OCI-M2 (cell line): ENCODE data around the gene FAM13A.
"Not testable (repeated sequence)": the region's sequence is repeated elsewhere in the genome, so short reads cannot be mapped to it uniquely, and the experiment has no call there.

Experiments
- DNase-seq: peaks from one replicate; lab custom pipeline; 2025; ENCODE audit not compliant: unreplicated experiment; lab: John Stamatoyannopoulos, UW

The FAM13A gene

DNA sequence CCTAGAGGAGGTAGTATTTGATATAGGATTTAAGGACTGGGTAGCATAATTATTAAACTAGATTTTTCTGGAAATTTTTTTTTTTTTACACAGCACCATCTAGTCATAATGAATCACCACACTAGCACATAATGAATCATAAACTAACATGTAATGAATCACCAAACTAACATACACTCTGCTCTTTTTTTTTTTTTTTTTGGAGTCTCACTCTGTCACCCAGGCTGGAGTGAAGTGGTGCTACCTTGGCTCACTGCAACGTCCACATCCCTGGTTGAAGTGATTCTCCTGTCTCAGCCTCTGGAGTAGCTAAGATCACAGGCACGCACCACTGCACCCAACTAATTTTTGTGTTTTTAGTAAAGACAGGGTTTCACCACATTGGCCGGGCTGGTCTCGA is 92.5 kb downstream of the FAM13A start:
- DNase-seq = no peak

DNA sequence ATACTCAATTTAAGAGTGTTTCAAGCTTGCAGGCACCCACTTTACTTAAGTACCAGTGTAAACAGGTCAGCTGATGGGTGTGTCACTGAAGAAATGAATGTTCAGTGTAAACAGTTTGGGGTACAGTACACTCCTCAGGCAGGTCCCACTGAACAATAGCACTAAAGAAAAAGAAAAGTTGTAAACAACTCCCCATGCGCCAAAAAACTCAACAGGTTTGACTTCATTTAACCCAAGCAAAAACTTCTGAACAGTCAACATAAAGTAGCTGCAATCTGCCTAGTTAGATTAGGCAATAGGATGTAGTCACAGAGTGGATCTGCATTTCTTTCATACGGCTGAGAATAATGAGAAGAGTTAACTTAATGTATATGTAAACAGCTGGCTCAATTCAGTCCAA is 93.2 kb downstream of the FAM13A start:
- DNase-seq = no peak

GRCh38 chr4:88962396-88962795 is 94.6 kb downstream of the FAM13A start:
- no peak for DNase-seq

DNA sequence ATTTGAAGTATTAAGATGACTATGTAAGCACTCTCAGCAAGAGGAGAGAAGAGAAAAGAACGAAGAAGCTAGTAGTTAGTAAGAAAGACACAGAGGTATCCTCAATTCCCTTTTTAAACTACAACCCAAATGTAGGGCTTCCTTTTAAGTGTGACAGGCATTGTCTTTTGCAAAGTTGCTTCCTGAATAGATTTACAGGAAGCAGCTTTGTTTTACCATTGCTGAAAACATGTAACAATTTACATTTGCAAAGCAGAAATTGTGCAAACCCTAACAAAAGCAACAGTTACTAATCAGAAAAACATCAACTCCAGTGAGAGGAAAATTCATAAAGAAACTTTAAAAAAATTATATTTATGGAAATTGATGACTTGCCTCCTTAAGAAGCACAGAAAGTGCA is 96.4 kb downstream of the FAM13A start:
- no peak for DNase-seq

DNA sequence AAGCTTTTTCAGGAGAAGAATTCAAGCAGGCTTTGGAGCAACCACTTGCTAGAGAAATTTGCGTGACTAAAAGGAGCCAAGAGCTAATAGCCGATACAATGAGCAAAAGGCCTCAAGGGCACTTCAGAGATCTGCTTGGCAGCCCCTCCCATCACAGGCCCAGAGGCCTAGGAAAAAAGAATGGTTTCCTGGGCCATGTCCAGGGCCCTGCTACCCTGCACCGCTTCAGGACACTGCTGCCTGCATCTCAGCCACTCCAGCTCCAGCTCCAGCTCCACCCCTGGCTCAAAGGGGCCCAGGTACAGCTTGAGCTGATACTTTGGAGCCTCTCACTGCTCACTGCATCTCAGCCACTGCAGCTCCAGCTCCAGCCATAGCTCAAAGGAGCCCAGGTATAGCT is 98.9 kb downstream of the FAM13A start:
- DNase-seq = no peak

DNA sequence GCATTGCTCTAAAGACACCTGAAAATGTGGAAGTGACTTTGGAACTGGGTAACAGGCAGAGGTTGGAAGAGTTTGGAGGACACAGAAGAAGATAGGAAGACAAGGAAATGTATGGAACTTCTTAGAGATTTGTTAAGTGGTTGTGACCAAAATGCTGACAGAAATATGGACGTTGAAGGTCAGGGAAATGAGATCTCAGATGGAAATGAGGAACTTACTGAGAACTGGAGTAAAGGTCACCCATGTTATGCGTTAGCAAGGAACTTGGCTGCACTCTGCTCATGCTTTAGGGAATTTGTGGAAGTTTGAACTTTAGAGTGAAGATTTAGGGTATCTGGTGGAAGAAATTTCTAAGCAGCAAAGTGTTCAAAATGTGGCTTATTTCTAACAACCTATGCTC is 99.4 kb downstream of the FAM13A start:
- no peak for DNase-seq

- no peak for DNase-seq
These were observed 101.2 kb downstream of the FAM13A start for GRCh38 chr4:88955580-88956380.

GRCh38 chr4:88953400-88953799 is 103.6 kb downstream of the FAM13A start:
- DNase-seq = no peak

GRCh38 chr4:88952081-88952480 is 104.9 kb downstream of the FAM13A start:
- DNase-seq = no peak

GRCh38 chr4:88949605-88950004 is 107.4 kb downstream of the FAM13A start:
- DNase-seq = no peak

DNA sequence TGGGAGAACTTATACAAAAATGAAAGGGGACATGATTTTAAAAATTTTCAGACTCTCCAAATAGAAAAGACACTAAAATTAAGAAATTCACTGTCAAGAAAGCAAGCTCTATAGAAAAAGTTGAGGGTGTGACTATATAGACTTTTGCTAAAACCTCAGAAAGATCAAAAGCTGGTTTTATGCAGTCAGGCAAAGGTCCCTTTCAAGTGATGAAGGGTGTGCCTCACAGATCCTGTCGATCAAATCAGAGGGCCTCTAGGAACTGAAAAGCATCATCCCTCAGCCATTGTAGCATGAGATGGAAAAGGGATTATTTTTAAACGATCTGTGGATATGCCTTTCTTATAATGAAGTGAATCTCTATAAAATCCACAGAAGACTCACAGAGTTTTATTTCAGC is 116.5 kb downstream of the FAM13A start:
- DNase-seq = no peak

DNA sequence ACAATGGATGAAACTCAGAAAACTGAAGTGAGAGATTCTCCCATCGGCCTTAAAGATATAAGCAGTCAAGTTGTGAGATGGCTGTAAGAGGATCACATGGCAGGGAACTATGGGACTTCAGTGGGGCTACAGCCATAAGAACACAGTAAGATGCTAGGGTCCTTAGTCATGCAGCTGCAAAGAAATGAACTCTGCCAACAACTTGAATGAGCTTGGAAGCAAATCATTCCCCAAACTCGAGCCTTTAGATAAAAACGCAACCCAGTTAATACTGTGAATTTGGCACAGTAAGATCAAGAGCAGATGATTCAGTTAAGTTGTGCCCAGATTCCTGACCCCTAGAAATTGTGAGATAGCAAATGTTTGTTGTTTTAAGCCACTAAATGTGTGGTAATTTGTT is 117.3 kb downstream of the FAM13A start:
- no peak for DNase-seq

- no peak for DNase-seq
These were observed 118.8 kb downstream of the FAM13A start for GRCh38 chr4:88938138-88938537.

DNA sequence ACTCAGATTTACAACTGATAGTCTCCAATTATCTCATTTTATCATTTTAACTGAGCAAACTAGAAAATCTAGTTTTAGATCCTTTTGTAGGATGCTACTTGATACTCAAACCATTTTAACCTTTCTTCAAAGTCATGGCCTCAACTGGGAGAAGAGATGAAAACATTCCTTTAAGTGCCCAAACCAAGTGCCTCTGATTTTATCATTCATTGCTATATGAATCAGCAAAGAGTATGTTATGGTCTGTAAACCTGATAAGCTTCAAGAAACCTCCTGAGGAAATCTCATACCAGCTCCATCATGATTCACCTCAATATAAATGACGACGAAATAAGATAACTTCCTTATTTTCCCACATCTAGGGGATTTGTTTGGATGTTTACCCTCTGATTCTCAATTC is 119.9 kb downstream of the FAM13A start:
- no peak for DNase-seq

- DNase-seq = no peak
These were observed 123.4 kb downstream of the FAM13A start for GRCh38 chr4:88933414-88934160.

GRCh38 chr4:88928852-88929251 is 128.1 kb downstream of the FAM13A start:
- no peak for DNase-seq

- no peak for DNase-seq
These were observed 129.6 kb downstream of the FAM13A start for GRCh38 chr4:88927420-88927819.

GRCh38 chr4:88919056-88919455 is 137.9 kb downstream of the FAM13A start:
- no peak for DNase-seq

DNA sequence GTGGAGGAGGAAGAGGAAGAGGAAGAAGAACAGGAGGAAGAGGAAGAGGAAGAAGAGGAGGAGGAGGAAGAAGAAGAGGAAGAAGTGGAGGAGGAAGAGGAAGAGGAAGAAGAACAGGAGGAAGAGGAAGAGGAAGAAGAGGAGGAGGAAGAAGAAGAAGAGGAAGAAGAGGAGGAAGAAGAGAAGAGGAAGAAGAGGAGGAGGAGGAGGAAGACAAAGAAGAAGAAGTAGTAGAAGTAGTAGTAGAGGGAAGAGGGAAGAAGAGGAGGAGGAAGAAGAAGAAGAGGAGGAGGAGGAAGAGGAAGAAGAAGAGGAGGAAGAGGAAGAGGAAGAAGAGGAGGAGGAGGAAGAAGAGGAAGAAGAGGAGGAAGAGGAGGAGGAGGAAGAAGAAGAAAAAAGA is 143.8 kb downstream of the FAM13A start:
- not testable (repeated sequence) for DNase-seq

DNA sequence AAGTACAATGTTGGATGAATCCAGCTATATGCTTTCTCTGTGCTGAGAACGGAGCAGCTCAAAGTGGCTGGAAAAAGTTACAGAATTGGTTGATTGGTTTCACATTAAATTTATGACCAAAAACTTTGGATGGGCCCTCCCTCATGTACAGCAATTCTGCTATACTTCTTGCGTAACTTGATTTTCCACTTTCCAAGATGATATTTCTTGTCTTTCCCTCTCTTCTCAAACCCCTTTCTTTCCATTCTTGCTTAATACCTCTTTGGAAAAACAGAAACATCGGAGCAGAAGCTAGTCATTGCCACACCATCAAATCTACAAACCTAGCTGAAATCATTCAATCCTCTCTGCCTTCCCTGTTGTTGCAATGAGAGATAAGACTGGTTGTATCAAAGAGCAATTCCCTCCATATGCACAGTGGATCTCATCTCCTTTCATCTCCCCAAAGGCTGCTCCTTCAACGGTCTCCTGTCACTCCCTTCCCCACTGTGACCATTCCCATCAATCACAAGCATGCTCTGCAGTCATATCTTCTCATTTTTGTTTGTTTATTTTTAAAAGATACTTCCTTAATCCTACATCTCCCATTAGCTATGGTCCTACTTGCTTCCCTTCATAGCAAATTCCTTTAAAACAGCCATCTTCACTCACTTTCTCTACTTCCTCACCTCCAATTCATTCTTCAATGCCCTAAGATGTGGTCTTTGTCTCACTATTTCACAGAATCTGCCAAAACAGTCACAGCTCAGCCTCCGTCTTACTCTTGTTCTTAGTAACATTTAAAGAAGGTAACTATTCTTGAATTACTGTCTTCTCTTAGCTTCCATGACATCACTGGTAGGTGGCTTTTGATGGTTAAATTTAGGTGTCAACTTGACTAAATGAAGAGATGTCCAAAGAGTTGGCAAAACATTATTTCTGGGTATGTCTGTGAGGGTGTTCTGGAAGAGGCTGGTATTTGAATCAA is 145.5 kb downstream of the FAM13A start:
- DNase-seq = no peak

GRCh38 chr4:88910101-88910500 is 146.9 kb downstream of the FAM13A start:
- DNase-seq = no peak
